AG04449 (cell line): Measurements from ENCODE around the gene SPIRE2.
A peak's percentile ranks its signal among the peaks of the same experiment; 100 is the strongest.

Experiments used
- CTCF ChIA-PET: fragments of 350-600 bp; formaldehyde crosslinking; extraction: SDS; loops from one replicate; lab custom pipeline; 2021; ENCODE audit warnings: antibody characterized with exemption; lab: Yijun Ruan, JAX
- POLR2A ChIA-PET: fragments of 400-600, 350-600 bp; formaldehyde crosslinking; extraction: SDS; loops from one replicate; lab custom pipeline; 2020; ENCODE audit warnings: antibody characterized with exemption, inconsistent platforms; lab: Yijun Ruan, JAX
- DNase-seq: peaks from one replicate; pipeline ENCODE4 v3.0.0-alpha.2; 2010; ENCODE audit warnings: low read depth, low spot score
- H3K4me3 ChIP-seq: 2 replicates; pipeline ENCODE4 v1.5.1; 2011; ENCODE audit warnings: low read depth, mild to moderate bottlenecking, control low read depth, low read length
- CTCF ChIP-seq: IDR thresholded peaks from one replicate; pipeline ENCODE4 v1.5.1; 2011; ENCODE audit warnings: mild to moderate bottlenecking, moderate library complexity, low read length, control low read depth, inconsistent platforms; ENCODE audit not compliant: insufficient read depth; ENCODE audit errors: missing control alignments

Gene SPIRE2

GRCh38 chr16:89855986-89856385 lies 27.7 kb downstream of the SPIRE2 start:
- CTCF ChIA-PET: no interaction called here
- no peak for TF ChIP-seq CTCF
- DNase-seq: no peak
- H3K4me3 ChIP-seq: no peak overlapping the region
- POLR2A ChIA-PET: interaction anchor here (0.6 kb wide), 1 partner anchor 63 kb away, joined by 4 read pairs; the partner anchor contains the start of gene MC1R

DNA sequence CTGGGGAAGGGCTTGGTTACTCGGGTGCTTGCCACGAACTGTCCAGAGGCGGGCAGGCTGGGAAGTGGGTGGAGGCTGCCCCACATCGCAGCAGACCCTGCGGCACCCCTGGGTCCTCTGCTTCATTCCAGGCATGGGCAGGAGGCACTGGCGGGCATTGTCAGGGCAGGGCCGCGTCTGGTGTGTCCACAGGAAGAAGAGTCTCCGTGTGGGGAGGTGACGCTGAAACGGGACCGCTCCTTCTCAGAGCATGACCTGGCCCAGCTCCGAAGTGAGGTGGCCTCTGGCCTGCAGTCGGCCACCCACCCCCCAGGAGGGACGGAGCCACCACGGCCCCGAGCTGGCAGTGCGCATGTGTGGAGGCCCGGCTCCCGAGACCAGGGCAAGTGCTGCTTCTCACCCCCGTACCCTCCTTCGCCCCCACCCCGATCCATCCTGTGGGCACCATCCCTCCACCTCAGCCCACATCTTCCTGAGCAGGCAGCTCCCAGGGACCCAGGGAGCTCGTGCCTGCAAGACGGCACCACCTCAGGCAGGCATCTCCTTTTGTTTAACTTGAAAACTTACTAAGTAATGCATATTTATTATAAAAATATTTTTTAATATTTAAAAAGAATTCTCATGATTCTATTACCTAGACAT lies 30.8 kb downstream of the SPIRE2 start:
- CTCF ChIA-PET: interaction anchor here (1.2 to 6.5 kb wide), 18 partner anchors 14 to 282 kb away, joined by 3 to 83 read pairs (median 8); partner anchors contain the start of genes CDK10, CHMP1A, SPATA2L and SPATA33
- no peak for DNase-seq
- TF ChIP-seq CTCF: no peak
- no peak overlapping the region for H3K4me3 ChIP-seq
- POLR2A ChIA-PET: no interaction called here

GRCh38 chr16:89859615-89860007 lies 31.3 kb downstream of the SPIRE2 start:
- no peak for DNase-seq
- POLR2A ChIA-PET: interaction anchor here (1.1 kb wide), 1 partner anchor 154 kb away, joined by 3 read pairs; no protein-coding TSS in a partner anchor
- no peak for TF ChIP-seq CTCF
- CTCF ChIA-PET: interaction anchor here (0.7 to 6.5 kb wide), 26 partner anchors 14 to 284 kb away, joined by 3 to 83 read pairs (median 6); partner anchors contain the start of genes CDK10, CHMP1A, CPNE7 and SPATA2L
- H3K4me3 ChIP-seq: no peak overlapping the region

DNA sequence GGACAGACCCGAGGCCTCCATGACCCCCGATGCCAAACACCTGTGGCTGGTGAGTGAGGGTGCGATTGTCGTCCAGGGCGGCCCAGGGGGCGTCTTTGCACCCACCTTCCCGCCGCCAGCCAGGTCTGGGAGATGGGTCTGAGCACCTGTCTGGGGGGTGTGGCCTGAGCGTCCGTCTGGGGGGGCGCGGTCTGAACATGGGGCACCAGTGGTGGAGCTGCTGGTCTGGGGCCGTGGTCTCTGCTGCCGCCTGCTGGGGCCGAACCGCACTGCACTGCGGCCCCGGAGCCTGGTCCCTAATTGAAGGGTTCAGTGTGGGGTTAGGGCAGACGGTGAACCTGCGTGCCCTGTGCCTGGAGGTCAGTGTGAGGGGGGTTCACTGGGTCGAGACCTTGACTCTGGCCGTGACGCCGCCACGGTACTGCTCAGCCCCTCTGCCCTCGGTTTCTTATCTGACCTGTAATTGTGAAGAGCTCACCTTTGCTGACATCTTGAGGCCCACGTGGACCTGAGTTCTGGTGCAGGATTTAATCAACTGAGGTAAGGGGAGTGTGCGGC lies 32.6 kb downstream of the SPIRE2 start:
- CTCF ChIA-PET: interaction anchor here (0.6 to 6.5 kb wide), 44 partner anchors 9 to 326 kb away, joined by 3 to 83 read pairs (median 4); partner anchors contain the start of genes CDK10, CHMP1A, SPATA2L and SPATA33
- POLR2A ChIA-PET: interaction anchor here (0.7 to 1.1 kb wide), 2 partner anchors 15 to 155 kb away, joined by 3 read pairs; no protein-coding TSS in a partner anchor
- TF ChIP-seq CTCF: peak; percentile 100
- no peak overlapping the region for H3K4me3 ChIP-seq
- DNase-seq: no peak

DNA sequence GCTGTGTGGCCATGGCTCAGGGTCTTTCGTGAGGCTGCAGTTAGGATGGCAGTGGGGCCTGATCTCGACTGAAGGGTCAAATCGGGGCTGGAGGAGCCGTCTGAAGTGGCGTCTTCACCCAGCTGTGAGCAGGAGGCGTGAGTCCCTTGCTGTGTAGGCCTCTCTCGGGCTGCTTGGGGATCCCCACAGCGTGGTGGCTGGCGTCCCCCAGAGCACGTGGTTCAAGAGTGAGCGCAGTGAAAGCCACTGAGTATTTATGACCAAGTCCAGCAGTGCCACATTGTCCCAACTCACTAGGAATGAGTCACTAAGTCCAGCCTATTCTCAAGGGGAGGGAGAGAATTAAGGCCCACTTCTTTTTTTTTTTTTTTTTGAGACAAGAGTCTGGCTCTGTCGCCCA lies 33.4 kb downstream of the SPIRE2 start:
- DNase-seq: no peak
- H3K4me3 ChIP-seq: no peak overlapping the region
- ChIA-PET POLR2A (interaction anchor here (0.7 kb wide), 1 partner anchor 9 kb away, joined by 4 read pairs; no protein-coding TSS in a partner anchor), CTCF (interaction anchor here (0.6 to 6.5 kb wide), 32 partner anchors 9 to 326 kb away, joined by 3 to 83 read pairs (median 4); partner anchors contain the start of genes CDK10, SPATA2L and TCF25)
- no peak for TF ChIP-seq CTCF

- no peak overlapping the region for H3K4me3 ChIP-seq
- no peak for DNase-seq
- ChIA-PET CTCF (interaction anchor here (0.8 to 6.5 kb wide), 8 partner anchors 9 to 163 kb away, joined by 3 to 83 read pairs (median 55); partner anchors contain the start of genes SPATA2L and TCF25), POLR2A (interaction anchor here (2.6 kb wide), 1 partner anchor 10 kb away, joined by 9 read pairs; the partner anchor contains the start of gene TCF25)
- TF ChIP-seq CTCF: no peak
These were observed 34.5 kb downstream of the SPIRE2 start for GRCh38 chr16:89862732-89863131.
